OCI-LY1 (cell line): Measurements from ENCODE around the gene CCDC14.

Experiments
- EZH2 ChIP-seq: fragments of 200-600 bp; sonication (generic), shearing (Covaris generic); IDR thresholded peaks from 2 replicates; pipeline ENCODE4 v1.8.0; 2017; ENCODE audit warnings: borderline replicate concordance, mixed run types, mild to moderate bottlenecking, antibody characterized with exemption, low read length, moderate library complexity, mixed read lengths
- TF ChIP-seq, protein P1 (sequence below): fragments of 200-600 bp; sonication (generic), shearing (Covaris generic); IDR thresholded peaks from 2 replicates; pipeline ENCODE4 v1.5.1; 2017; ENCODE audit warnings: mild to moderate bottlenecking, antibody characterized with exemption, low read length, moderate library complexity, mixed read lengths

DNA sequence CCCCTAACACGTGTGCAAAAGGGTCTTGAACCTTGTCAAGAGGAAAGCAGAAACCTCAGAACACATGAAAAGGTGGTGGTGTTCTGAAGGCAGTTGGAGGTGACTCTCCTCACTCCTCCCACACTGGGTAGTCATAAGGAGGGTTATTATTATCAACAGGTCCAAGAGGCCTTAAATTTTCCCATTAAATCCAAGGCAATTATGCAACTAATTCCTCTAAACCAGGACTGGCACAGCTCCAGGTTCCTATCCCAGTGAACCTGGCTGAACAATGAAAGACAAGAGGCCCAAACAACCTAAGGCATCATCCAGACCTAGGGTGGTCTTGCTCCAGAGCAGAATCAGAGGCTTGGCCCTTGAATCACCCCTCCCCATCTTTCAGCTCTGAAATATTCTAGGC is 91.9 kb downstream of the CCDC14 start:
- TF ChIP-seq, protein P1, sequence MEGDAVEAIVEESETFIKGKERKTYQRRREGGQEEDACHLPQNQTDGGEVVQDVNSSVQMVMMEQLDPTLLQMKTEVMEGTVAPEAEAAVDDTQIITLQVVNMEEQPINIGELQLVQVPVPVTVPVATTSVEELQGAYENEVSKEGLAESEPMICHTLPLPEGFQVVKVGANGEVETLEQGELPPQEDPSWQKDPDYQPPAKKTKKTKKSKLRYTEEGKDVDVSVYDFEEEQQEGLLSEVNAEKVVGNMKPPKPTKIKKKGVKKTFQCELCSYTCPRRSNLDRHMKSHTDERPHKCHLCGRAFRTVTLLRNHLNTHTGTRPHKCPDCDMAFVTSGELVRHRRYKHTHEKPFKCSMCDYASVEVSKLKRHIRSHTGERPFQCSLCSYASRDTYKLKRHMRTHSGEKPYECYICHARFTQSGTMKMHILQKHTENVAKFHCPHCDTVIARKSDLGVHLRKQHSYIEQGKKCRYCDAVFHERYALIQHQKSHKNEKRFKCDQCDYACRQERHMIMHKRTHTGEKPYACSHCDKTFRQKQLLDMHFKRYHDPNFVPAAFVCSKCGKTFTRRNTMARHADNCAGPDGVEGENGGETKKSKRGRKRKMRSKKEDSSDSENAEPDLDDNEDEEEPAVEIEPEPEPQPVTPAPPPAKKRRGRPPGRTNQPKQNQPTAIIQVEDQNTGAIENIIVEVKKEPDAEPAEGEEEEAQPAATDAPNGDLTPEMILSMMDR = no peak
- no peak for TF ChIP-seq EZH2
